Activated CD4-positive, CD25-positive, alpha-beta regulatory T cell treated with anti-CD3 and anti-CD28 coated beads, Interleukin-2, amount 50 U/mL, for 16 hours (primary cell): ENCODE results near the gene SCUBE1.

ENCODE experiments used
- DNase-seq: peaks from one replicate; pipeline ENCODE4 v3.0.0-alpha.2; 2020; ENCODE audit warnings: low read depth, low spot score

Gene SCUBE1

GRCh38 chr22:43159484-43160178, 183.5 kb downstream of the SCUBE1 start:
- no peak for DNase-seq

- DNase-seq, result no peak
Measured at GRCh38 chr22:43158778-43159483, 184.2 kb downstream of the SCUBE1 start.

GRCh38 chr22:43157874-43158546, 185.2 kb downstream of the SCUBE1 start:
- DNase-seq, result no peak

- no peak for DNase-seq
Measured at GRCh38 chr22:43156413-43156812, 186.8 kb downstream of the SCUBE1 start.

GRCh38 chr22:43155789-43156188, 187.4 kb downstream of the SCUBE1 start:
- no peak for DNase-seq

- DNase-seq, result no peak
Measured at GRCh38 chr22:43154887-43155536, 188.2 kb downstream of the SCUBE1 start.

- DNase-seq, result no peak
Measured at GRCh38 chr22:43153899-43154298, 189.3 kb downstream of the SCUBE1 start.

- peak; percentile 23 for DNase-seq
Measured at GRCh38 chr22:43152357-43153071, 190.7 kb downstream of the SCUBE1 start.

GRCh38 chr22:43152003-43152356, 191.2 kb downstream of the SCUBE1 start:
- DNase-seq, result no peak

GRCh38 chr22:43151251-43152002, 191.7 kb downstream of the SCUBE1 start, which contains the start of gene TSPO:
Gene TSPO, plus strand, starts transcription at chr22:43151559. Its CDS starts 7,680 bp downstream, at chr22:43159239.
- DNase-seq, result no peak

- DNase-seq, result no peak
Measured at GRCh38 chr22:43150731-43151206, 192.4 kb downstream of the SCUBE1 start.

- no peak for DNase-seq
Measured at GRCh38 chr22:43148581-43148980, 194.6 kb downstream of the SCUBE1 start.

- DNase-seq, result no peak
Measured at GRCh38 chr22:43147821-43148220, 195.4 kb downstream of the SCUBE1 start.
